Measurements from ENCODE around the gene CEP112. TPM values are rescaled to one million over a fixed set of nuclear protein-coding genes. Genes with fewer than 3 reads are reported as not detected.

CEP112 gene
- total and polyA plus RNA-seq, 9 of the 15 experiments (the other 6 are each of a cell fraction or from before 2014, with no cell fraction given), result 0.84 TPM; not detected in 8

DNA sequence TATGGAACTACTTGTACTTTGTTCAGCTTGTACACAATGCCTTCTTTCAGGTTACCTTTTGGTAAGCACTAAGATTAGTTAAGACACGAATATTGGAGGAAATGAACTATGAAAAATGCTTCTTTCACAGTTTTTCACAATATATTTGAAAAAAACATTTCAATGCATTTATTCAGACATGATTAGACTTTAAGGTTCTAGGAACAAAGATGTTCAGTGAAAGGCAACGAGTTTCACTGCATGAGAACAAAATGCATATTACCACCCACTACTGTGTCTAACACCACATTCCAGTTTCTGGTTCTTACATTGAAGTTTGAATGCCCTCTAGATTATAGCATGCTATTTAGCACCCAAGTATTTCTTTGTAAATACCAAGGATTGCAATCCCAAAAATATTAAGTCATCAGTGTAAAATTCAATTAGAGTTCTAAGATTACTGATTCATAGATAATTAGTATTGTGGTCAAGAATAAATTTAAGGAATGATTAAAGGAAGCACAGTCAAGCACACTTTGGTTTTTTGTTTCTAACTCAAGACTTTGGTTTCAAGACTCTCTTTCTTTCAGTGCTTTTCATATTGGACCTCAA, 261.7 kb downstream of the CEP112 start:
- no peak overlapping the region for H3K4me3 ChIP-seq
- intact Hi-C loops (cut with micrococcal nuclease), result no loop called here
- no peak overlapping the region for H3K4me2 ChIP-seq (ENCODE audit: insufficient read depth, low read length)
- H3K27me3 ChIP-seq (ENCODE audit: control insufficient read depth in 2 of 2, insufficient read depth in 2 of 2, low read length in 2 of 2), result no peaks in the 10 kb centered on the region
- whole genome bisulfite sequencing (ENCODE audit: insufficient coverage, low coverage, missing lambda C conversion rate), result 2% methylated on average over 2 of the region's 2 CpGs
- no peaks in the 10 kb centered on the region for H3K36me3 ChIP-seq (ENCODE audit: control insufficient read depth, insufficient read depth, low read length)
- no peaks in the 10 kb centered on the region for H4K20me1 ChIP-seq (replicated peaks; ENCODE audit: control insufficient read depth, insufficient read depth, low read length)
- ChIA-PET CTCF (ENCODE audit: low intra/inter-chr PET ratio) (no interaction called here), POLR2A (no interaction called here)
- no peaks in the 10 kb centered on the region for H3K4me1 ChIP-seq (replicated peaks in 1 of 2; ENCODE audit: control insufficient read depth in 2 of 2, insufficient read depth in 2 of 2, low read length in 2 of 2)
- H3K27ac ChIP-seq (ENCODE audit: extremely low read depth, low read depth, low read length), result no peak overlapping the region
- H3K79me2 ChIP-seq (ENCODE audit: control insufficient read depth, insufficient read depth, low read length), result no peaks in the 10 kb centered on the region
- no peak for DNase-seq (ENCODE audit: extremely low read depth in 1 of 4, low spot score in 3 of 4)
- no peak for FAIRE-seq
- no peaks in the 10 kb centered on the region for H3K9me3 ChIP-seq (replicated peaks; ENCODE audit: control insufficient read depth, insufficient read depth, low read depth, low read length)
- H3K9ac ChIP-seq (ENCODE audit: insufficient read depth in 1 of 2, low read depth in 2 of 2, low read length in 2 of 2), result no peak overlapping the region
- no peak for ATAC-seq
- H3K9me1 ChIP-seq (ENCODE audit: control insufficient read depth, insufficient read depth, low read length), result no peaks in the 10 kb centered on the region
- H2AFZ ChIP-seq (ENCODE audit: low read depth, low read length), result no peak overlapping the region
- in situ Hi-C loops (cut with MboI), result no loop called here
- BruUV-seq (replicated peaks), result no TSS peak
- TF ChIP-seq ZNF707 (CRISPR knock-in tag; conservative IDR thresholded peaks at IDR 0.05) (no peak), TSC22D4 (tag; IDR thresholded peaks at IDR 0.05) (no peak), FOXA3 (CRISPR knock-in tag; conservative IDR thresholded peaks at IDR 0.05 in 1 of 2, IDR thresholded peaks at IDR 0.05 in 1 of 2) (no peak), SP2 (IDR thresholded peaks at IDR 0.05; ENCODE audit: extremely low read depth, low read depth, low read length, poor library complexity, severe bottlenecking) (no peak), MCM5 (IDR thresholded peaks at IDR 0.05; ENCODE audit: low read depth) (no peak), EP400 (IDR thresholded peaks at IDR 0.05) (no peak), RCOR1 (IDR thresholded peaks at IDR 0.05; ENCODE audit: borderline replicate concordance in 1 of 2, low read depth in 2 of 2, low read length in 2 of 2) (no peak), CREB1 (IDR thresholded peaks at IDR 0.05) (no peak), CREB1 (CRISPR knock-in tag; IDR thresholded peaks at IDR 0.05) (no peak), PHB2 (IDR thresholded peaks at IDR 0.05; ENCODE audit: low read depth) (no peak), PURB (CRISPR knock-in tag; IDR thresholded peaks at IDR 0.05; ENCODE audit: low read depth) (no peak)
- TF ChIP-seq, protein P1, sequence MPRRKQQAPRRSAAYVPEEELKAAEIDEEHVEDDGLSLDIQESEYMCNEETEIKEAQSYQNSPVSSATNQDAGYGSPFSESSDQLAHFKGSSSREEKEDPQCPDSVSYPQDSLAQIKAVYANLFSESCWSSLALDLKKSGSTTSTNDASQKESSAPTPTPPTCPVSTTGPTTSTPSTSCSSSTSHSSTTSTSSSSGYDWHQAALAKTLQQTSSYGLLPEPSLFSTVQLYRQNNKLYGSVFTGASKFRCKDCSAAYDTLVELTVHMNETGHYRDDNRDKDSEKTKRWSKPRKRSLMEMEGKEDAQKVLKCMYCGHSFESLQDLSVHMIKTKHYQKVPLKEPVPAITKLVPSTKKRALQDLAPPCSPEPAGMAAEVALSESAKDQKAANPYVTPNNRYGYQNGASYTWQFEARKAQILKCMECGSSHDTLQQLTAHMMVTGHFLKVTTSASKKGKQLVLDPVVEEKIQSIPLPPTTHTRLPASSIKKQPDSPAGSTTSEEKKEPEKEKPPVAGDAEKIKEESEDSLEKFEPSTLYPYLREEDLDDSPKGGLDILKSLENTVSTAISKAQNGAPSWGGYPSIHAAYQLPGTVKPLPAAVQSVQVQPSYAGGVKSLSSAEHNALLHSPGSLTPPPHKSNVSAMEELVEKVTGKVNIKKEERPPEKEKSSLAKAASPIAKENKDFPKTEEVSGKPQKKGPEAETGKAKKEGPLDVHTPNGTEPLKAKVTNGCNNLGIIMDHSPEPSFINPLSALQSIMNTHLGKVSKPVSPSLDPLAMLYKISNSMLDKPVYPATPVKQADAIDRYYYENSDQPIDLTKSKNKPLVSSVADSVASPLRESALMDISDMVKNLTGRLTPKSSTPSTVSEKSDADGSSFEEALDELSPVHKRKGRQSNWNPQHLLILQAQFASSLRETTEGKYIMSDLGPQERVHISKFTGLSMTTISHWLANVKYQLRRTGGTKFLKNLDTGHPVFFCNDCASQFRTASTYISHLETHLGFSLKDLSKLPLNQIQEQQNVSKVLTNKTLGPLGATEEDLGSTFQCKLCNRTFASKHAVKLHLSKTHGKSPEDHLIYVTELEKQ (CRISPR knock-in tag; IDR thresholded peaks at IDR 0.05), result no peak
- TF ChIP-seq, protein P2, sequence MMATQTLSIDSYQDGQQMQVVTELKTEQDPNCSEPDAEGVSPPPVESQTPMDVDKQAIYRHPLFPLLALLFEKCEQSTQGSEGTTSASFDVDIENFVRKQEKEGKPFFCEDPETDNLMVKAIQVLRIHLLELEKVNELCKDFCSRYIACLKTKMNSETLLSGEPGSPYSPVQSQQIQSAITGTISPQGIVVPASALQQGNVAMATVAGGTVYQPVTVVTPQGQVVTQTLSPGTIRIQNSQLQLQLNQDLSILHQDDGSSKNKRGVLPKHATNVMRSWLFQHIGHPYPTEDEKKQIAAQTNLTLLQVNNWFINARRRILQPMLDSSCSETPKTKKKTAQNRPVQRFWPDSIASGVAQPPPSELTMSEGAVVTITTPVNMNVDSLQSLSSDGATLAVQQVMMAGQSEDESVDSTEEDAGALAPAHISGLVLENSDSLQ (IDR thresholded peaks at IDR 0.05), result no peak
- TF ChIP-seq, protein P3, sequence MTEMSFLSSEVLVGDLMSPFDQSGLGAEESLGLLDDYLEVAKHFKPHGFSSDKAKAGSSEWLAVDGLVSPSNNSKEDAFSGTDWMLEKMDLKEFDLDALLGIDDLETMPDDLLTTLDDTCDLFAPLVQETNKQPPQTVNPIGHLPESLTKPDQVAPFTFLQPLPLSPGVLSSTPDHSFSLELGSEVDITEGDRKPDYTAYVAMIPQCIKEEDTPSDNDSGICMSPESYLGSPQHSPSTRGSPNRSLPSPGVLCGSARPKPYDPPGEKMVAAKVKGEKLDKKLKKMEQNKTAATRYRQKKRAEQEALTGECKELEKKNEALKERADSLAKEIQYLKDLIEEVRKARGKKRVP (CRISPR knock-in tag; IDR thresholded peaks at IDR 0.05), result no peak
